HG02678 (cell line): ENCODE measurements around the gene TEX10.

Source experiments
- ATAC-seq: cut with Tn5 transposase; IDR thresholded peaks from one replicate; pipeline ENCODE4 v1.9.1; 2021; ENCODE audit warnings: mild to moderate bottlenecking, moderate library complexity; ENCODE audit not compliant: unreplicated experiment

TEX10 gene

DNA sequence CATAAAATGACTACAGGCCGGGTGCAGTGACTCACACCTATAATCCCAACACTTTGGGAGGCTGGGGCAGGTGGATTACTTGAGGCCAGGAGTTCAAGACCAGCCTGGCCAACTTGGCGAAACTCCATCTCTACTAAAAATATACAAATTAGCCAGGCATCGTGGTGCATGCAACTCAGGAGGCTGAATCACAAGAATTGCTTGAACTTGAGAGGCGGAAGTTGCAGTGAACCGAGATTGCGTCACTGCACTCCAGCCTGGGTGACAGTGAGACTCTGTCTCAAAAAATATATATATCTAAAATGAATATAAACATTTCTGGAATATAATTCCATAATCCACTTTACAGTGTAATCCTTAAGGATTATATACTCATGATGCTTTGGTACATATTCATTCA lies 66.5 kb downstream of the TEX10 start:
- ATAC-seq, result no peak

DNA sequence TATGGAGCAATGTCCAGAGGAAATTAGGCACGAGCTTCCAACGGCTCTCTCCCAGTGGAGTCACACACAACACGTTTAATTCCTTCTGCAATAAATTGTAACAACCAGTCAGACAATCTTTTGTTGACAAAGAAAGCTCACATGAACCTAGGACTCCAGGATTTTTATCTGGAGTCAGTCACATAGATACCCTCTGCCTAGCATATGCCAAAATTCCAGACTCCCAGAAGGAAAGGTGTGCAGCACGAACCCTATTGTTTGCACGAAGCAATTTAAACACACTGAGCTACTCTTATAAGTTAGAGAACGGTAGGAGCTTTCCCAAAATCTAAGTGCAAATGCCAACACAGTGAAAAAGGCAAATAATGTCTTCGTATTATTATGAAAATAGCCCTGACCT lies 67.1 kb downstream of the TEX10 start:
- ATAC-seq, result no peak

DNA sequence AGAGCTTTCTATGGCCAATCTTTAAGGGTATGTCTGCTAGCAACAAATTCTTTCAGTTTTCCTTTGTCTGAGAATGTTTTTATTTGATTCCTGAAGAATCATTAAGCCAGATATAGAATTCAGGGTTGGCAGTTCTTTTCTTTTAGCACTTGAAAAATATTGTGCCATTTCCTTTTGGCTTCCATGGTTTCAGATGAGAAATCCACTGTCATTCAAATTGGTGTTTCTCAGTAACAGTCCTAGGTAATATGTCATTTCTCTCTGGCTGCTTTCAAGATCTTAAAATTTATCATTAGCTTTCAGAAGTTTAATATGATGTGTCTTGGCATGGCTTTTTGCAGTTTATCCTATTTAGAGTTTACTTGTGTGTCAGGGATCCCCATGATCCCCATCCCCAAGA lies 67.7 kb downstream of the TEX10 start:
- ATAC-seq, result no peak

DNA sequence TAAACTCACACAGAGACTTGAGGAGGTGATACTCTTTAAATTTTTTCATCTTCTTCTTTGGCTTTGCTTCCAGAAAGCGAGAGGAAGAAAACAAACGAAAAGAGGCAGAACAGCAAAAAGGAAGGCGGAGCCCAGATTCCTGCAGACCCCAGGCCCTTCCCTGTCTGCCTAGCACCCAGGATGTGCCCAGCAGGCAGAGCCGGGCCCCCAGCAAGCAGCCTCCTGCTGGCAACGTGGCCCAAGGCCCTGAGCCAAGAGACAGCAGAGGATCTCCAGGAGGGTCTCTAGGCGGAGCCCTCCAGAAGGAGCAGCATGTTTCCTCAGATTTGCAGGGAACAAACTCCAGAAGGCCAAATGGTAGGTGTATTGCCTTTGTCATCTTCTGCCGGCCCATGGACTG lies 68.5 kb downstream of the TEX10 start:
- no peak for ATAC-seq

DNA sequence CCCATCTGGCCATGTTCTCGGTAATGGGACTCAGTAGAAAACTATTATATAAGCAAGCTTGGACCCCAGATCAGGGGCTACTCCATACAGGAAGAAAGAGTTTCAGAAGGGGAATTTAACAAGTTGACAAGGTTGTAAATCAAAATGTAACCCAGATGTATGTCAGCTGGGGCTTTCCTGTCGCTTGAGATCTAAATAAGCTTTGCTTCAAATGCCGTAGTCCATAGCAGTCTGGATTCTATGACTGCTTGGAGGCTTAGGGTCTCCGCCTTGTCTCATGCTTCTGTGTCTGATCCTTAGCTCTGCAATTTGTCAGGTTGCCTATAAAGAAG lies 70.4 kb downstream of the TEX10 start:
- ATAC-seq, result no peak

DNA sequence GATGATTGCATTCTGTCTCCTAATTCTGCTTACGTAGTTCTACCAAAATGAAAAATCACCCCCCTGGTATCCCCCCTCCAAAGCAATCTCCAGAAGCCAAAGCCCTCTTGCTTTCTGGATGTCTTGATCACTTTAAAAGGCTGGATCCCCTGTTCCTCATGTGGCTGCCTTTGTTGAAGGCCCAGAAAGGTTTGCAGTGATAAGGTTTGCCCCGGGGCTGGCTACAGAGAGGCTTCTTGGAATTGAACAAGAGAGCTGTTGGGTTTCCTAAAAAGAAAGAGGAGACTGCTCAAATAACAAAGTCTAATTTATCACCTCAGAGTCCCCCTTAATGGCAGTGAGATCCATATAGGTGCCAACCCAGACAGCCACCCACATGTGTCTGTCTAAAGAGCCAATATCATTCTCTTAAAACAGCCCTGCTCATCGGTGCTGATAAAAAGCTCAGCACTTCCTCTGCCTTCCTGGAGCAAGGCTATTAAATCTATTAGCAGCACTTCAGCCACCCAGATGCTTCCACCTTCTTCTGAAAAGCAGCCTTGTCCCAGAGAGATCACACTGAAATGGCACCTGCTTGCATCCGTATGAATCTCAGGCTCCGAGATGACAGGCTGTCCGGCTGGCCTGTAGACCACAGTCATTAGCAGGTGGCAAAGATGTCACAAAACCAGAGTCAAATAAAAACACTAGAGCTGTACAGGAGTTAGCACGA lies 70.9 kb downstream of the TEX10 start:
- ATAC-seq, result no peak

DNA sequence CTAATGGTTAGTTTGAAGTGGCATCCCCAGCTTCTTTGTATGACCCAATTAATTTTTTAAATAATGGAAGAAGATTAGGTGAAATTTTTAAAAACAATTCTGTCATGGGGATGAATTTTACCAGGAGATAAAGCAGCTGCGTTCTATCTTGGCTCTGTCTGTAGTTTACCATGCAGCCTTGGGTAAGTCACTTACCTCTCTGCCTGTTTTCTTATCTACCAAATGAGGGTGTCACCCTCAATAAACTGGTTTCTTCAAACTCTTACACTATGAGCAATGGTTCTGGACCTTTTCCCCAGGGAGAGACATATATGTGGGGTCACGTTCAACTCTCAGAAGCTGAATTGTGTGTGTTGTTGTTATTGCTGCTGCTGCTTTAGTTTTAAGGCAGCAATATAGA lies 71.7 kb downstream of the TEX10 start:
- ATAC-seq, result no peak

DNA sequence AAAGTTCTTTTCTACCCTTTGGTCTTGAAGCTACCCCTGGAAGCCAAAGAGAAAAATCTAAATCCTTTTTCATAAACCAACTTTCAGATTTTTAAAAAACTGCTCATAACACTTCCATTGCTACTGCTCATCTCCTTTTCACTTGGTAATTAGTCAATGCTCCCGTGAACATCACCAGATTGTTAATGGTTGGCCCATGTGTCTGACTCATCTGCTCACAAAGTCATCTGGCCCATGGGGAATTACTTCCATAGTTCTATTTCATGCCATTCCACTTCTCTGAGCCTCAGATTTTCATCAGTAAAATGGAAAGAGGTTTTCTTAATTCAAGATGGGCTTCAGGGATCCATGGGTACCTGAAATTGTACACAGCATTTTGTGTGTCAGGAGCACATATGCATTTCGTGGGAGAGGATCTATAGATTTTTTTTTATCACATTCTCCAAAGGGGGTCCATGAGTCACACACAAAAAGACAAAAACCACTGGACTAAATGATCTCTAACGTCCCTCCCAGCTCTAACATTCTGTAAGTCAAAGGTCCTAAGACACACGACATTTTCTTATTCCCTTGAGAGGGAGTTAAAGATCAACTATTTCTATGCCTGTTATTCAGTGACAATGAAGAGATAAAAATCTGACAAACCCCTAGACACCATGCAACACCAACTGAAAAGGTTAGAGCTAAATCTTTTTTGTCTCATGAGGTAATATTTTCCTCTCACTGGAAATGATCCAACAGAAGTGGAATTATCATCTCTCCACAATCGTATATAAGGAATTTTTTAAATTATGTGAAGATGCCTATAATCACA lies 75.4 kb downstream of the TEX10 start:
- ATAC-seq, result no peak

DNA sequence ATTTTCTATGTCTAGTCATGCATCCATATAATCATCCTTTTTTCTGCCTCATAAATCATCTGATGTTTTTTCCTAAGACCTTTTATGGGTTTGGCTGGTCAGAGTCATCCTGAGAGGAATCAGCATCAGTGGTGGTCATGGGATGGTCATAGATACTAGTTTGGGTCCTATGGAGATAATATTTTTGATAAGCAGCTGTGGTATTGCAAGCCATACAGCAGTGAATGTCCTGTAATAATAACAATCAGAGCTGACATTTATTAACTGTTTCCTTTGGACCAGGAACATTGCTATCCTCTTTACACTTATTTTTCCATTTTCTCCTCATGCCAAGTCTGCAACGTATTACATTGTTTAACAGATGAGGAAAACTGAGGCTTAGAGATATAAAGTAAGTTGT lies 83.1 kb downstream of the TEX10 start:
- ATAC-seq, result no peak

DNA sequence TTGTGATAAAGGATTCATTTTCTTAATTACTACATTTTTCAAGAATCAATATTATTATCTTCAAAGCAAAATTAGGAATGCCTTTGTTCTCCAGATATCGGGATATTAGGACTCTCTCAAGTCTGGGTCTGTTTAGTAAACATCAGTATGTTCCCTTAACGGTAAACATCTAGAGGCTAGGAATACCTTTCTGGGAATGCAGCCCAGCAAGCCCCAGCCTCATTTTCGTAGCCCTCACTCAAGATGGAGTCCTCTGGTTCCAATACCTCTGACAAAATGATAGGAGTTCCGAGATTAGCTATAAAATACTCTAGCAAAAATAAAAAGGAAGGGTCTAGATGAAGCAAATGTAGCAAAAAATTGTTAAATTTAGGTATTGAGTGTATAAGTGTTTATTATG lies 84.5 kb downstream of the TEX10 start:
- no peak for ATAC-seq

DNA sequence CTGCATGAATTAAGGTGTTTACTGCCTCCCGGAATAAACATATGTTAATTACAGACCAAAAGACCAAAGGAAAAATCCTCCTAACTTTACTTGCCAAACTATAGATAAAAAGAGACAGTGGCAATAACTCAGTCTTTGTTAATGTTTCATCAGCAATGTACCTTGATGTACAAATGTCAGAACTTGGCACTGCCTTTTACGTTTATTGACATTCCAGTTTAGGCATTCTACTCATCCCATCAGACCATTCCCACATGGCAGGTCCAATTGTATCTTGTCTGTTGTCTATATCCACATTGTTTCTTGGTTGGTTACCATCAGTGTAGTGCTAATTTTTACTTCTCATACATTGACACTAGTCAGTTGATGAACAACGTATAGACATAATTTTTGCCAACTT lies 85.5 kb downstream of the TEX10 start:
- ATAC-seq, result no peak
